Measurements from ENCODE around the gene YY1.
A peak's percentile ranks its signal among the peaks of the same experiment; 100 is the strongest.

YY1 gene

GRCh38 chr14:100313464-100314230 lies 74.7 kb downstream of the YY1 start:
- Mint-ChIP-seq H3K4me1 (peaks cover 16% of the 10 kb centered on the region), H3K4me3 (no peak overlapping the region), H3K9me3 (no peaks in the 10 kb centered on the region), H3K27ac (ENCODE audit: low read depth) (no peak overlapping the region), H3K27me3 (no peaks in the 10 kb centered on the region), H3K36me3 (ENCODE audit: insufficient read depth) (peaks cover 3% of the 10 kb centered on the region)
- DNase-seq (ENCODE audit: low spot score in 2 of 2) (no peak), ATAC-seq (replicated peaks; ENCODE audit: extremely low read depth, poor library complexity, severe bottlenecking) (no peak)

GRCh38 chr14:100314724-100315123 lies 75.8 kb downstream of the YY1 start:
- Mint-ChIP-seq H3K27me3 (no peaks in the 10 kb centered on the region), H3K9me3 (no peaks in the 10 kb centered on the region), H3K36me3 (ENCODE audit: insufficient read depth) (peaks cover 3% of the 10 kb centered on the region), H3K4me3 (no peak overlapping the region), H3K4me1 (peaks cover 16% of the 10 kb centered on the region), H3K27ac (ENCODE audit: low read depth) (no peak overlapping the region)
- ATAC-seq (replicated peaks; ENCODE audit: extremely low read depth, poor library complexity, severe bottlenecking), result no peak
- DNase-seq (ENCODE audit: low spot score in 2 of 2), result no peak

GRCh38 chr14:100317389-100317788 lies 78.4 kb downstream of the YY1 start:
- H3K27ac Mint-ChIP-seq (ENCODE audit: low read depth), result peak overlapping the region; percentile 64
- no peaks in the 10 kb centered on the region for H3K9me3 Mint-ChIP-seq
- H3K27me3 Mint-ChIP-seq, result no peaks in the 10 kb centered on the region
- peak overlapping the region; percentile 74 for H3K4me3 Mint-ChIP-seq
- peaks cover 5% of the 10 kb centered on the region for H3K4me1 Mint-ChIP-seq
- DNase-seq (ENCODE audit: low spot score in 2 of 2), result no peak
- no peak for ATAC-seq (replicated peaks; ENCODE audit: extremely low read depth, poor library complexity, severe bottlenecking)
- peaks cover 4% of the 10 kb centered on the region for H3K36me3 Mint-ChIP-seq (ENCODE audit: insufficient read depth)

- Mint-ChIP-seq H3K27me3 (no peaks in the 10 kb centered on the region), H3K4me1 (no peaks in the 10 kb centered on the region), H3K4me3 (peak overlapping the region; percentile 74), H3K36me3 (ENCODE audit: insufficient read depth) (peaks cover 3% of the 10 kb centered on the region), H3K9me3 (no peaks in the 10 kb centered on the region), H3K27ac (ENCODE audit: low read depth) (peak overlapping the region; percentile 64)
- ATAC-seq (replicated peaks; ENCODE audit: extremely low read depth, poor library complexity, severe bottlenecking) (peak; percentile 91), DNase-seq (ENCODE audit: low spot score in 2 of 2) (peak; percentile 52 to 66)
Measured at GRCh38 chr14:100317912-100318808, 79.2 kb downstream of the YY1 start.

GRCh38 chr14:100320157-100320856 lies 81.4 kb downstream of the YY1 start:
- no peak overlapping the region for H3K27ac Mint-ChIP-seq (ENCODE audit: low read depth)
- H3K9me3 Mint-ChIP-seq, result no peaks in the 10 kb centered on the region
- no peak overlapping the region for H3K4me3 Mint-ChIP-seq
- H3K36me3 Mint-ChIP-seq (ENCODE audit: insufficient read depth), result peaks cover 3% of the 10 kb centered on the region
- no peaks in the 10 kb centered on the region for H3K4me1 Mint-ChIP-seq
- no peaks in the 10 kb centered on the region for H3K27me3 Mint-ChIP-seq
- ATAC-seq (replicated peaks; ENCODE audit: extremely low read depth, poor library complexity, severe bottlenecking), result no peak
- DNase-seq (ENCODE audit: low spot score in 2 of 2), result no peak

GRCh38 chr14:100321473-100322137 lies 82.7 kb downstream of the YY1 start:
- Mint-ChIP-seq H3K9me3 (no peaks in the 10 kb centered on the region), H3K4me1 (no peaks in the 10 kb centered on the region), H3K27ac (ENCODE audit: low read depth) (no peak overlapping the region), H3K36me3 (ENCODE audit: insufficient read depth) (peaks cover 3% of the 10 kb centered on the region), H3K4me3 (no peak overlapping the region), H3K27me3 (no peaks in the 10 kb centered on the region)
- ATAC-seq (replicated peaks; ENCODE audit: extremely low read depth, poor library complexity, severe bottlenecking), result no peak
- no peak for DNase-seq (ENCODE audit: low spot score in 2 of 2)

- H3K27ac Mint-ChIP-seq (ENCODE audit: low read depth), result no peak overlapping the region
- H3K36me3 Mint-ChIP-seq (ENCODE audit: insufficient read depth), result peaks cover 3% of the 10 kb centered on the region
- DNase-seq (ENCODE audit: low spot score in 2 of 2) (no peak), ATAC-seq (replicated peaks; ENCODE audit: extremely low read depth, poor library complexity, severe bottlenecking) (no peak)
- no peak overlapping the region for H3K4me3 Mint-ChIP-seq
- no peaks in the 10 kb centered on the region for H3K4me1 Mint-ChIP-seq
- no peaks in the 10 kb centered on the region for H3K27me3 Mint-ChIP-seq
- no peaks in the 10 kb centered on the region for H3K9me3 Mint-ChIP-seq
Measured at GRCh38 chr14:100322138-100322957, 83.4 kb downstream of the YY1 start.

GRCh38 chr14:100323121-100323941 lies 84.4 kb downstream of the YY1 start, which contains the start of gene SLC25A47:
Gene SLC25A47, plus strand, starts transcription at chr14:100323339. Its CDS starts 76 bp downstream, at chr14:100323415.
- no peak within 1 kb of the TSS for H3K4me3 Mint-ChIP-seq
- DNase-seq (ENCODE audit: low spot score in 2 of 2) (no peak), ATAC-seq (replicated peaks; ENCODE audit: extremely low read depth, poor library complexity, severe bottlenecking) (no peak)
- H3K27me3 Mint-ChIP-seq, result no peaks in the 10 kb centered on the region
- H3K27ac Mint-ChIP-seq (ENCODE audit: low read depth), result no peak within 1 kb of the TSS
- H3K4me1 Mint-ChIP-seq, result no peaks in the 10 kb centered on the region
- peaks cover 2% of the 10 kb centered on the region for H3K36me3 Mint-ChIP-seq (ENCODE audit: insufficient read depth)
- no peaks in the 10 kb centered on the region for H3K9me3 Mint-ChIP-seq

GRCh38 chr14:100323942-100324307 lies 85.0 kb downstream of the YY1 start:
- Mint-ChIP-seq H3K27me3 (no peaks in the 10 kb centered on the region), H3K9me3 (no peaks in the 10 kb centered on the region), H3K27ac (ENCODE audit: low read depth) (no peak overlapping the region), H3K4me1 (no peaks in the 10 kb centered on the region), H3K4me3 (no peak overlapping the region), H3K36me3 (ENCODE audit: insufficient read depth) (peaks cover 2% of the 10 kb centered on the region)
- ATAC-seq (replicated peaks; ENCODE audit: extremely low read depth, poor library complexity, severe bottlenecking) (no peak), DNase-seq (ENCODE audit: low spot score in 2 of 2) (no peak)

GRCh38 chr14:100325231-100325632 lies 86.3 kb downstream of the YY1 start:
- Mint-ChIP-seq H3K27me3 (no peaks in the 10 kb centered on the region), H3K4me1 (no peaks in the 10 kb centered on the region), H3K36me3 (ENCODE audit: insufficient read depth) (peaks cover 2% of the 10 kb centered on the region), H3K9me3 (no peaks in the 10 kb centered on the region), H3K4me3 (no peak overlapping the region), H3K27ac (ENCODE audit: low read depth) (no peak overlapping the region)
- ATAC-seq (replicated peaks; ENCODE audit: extremely low read depth, poor library complexity, severe bottlenecking), result no peak
- DNase-seq (ENCODE audit: low spot score in 2 of 2), result no peak

- ATAC-seq (replicated peaks; ENCODE audit: extremely low read depth, poor library complexity, severe bottlenecking) (no peak), DNase-seq (ENCODE audit: low spot score in 2 of 2) (no peak)
- Mint-ChIP-seq H3K27ac (ENCODE audit: low read depth) (no peak overlapping the region), H3K4me1 (no peaks in the 10 kb centered on the region), H3K4me3 (no peak overlapping the region), H3K9me3 (no peaks in the 10 kb centered on the region), H3K27me3 (no peaks in the 10 kb centered on the region), H3K36me3 (ENCODE audit: insufficient read depth) (peaks cover 2% of the 10 kb centered on the region)
Measured at GRCh38 chr14:100325958-100326357, 87.0 kb downstream of the YY1 start.

Data from central memory CD8-positive, alpha-beta T cell (primary cell).